ENCODE measurements around the gene TSPAN5. TPM values are rescaled to one million over a fixed set of nuclear protein-coding genes. Genes with fewer than 3 reads are reported as not detected.

Gene TSPAN5
- total RNA-seq, 5 donors from 2014 or later (not counting 1 experiment from before 2014, with no cell fraction given), result 9.6 to 12.4 (median 10.3) TPM

- no peak for DNase-seq
- POLR2A ChIA-PET, result interaction anchor here in 1 of 2 donors (0.7 kb wide), 1 partner anchor 153 kb away, joined by 3 read pairs; no protein-coding TSS in a partner anchor
- no peak overlapping the region for H3K4me3 Mint-ChIP-seq
- Histone ChIP-seq H3K36me3 (ENCODE audit: control insufficient read depth in 2 of 2, extremely low read depth in 1 of 2, insufficient read depth in 1 of 2, low read length in 1 of 2) (no peaks in the 10 kb centered on the region), H3K27ac (ENCODE audit: low read length) (no peak overlapping the region), H3K27me3 (replicated peaks in 1 of 2; ENCODE audit: control insufficient read depth in 2 of 2, extremely low read depth in 1 of 2, insufficient read depth in 2 of 2, low read length in 1 of 2) (no peaks in the 10 kb centered on the region), H3K9me3 (no peaks in the 10 kb centered on the region), H3K4me1 (ENCODE audit: control insufficient read depth in 1 of 2, extremely low read depth in 1 of 2, insufficient read depth in 2 of 2, low read length in 2 of 2) (peaks cover 4 to 18% of the 10 kb centered on the region in 2 experiments), H3K4me3 (ENCODE audit: control insufficient read depth in 1 of 2, extremely low read depth in 1 of 2, low read length in 1 of 2) (no peak overlapping the region)
- peaks cover 4% of the 10 kb centered on the region for H3K36me3 Mint-ChIP-seq
- ATAC-seq (replicated peaks in 1 of 4), result no peak
- WGBS (ENCODE audit: insufficient coverage), result no CpG with 5 or more reads among the region's 3 CpGs
- H3K27ac Mint-ChIP-seq, result no peak overlapping the region
- no peaks in the 10 kb centered on the region for H3K9me3 Mint-ChIP-seq
- peaks cover 65 to 72% (median 70%) of the 10 kb centered on the region in 3 donors for H3K4me1 Mint-ChIP-seq
- no peaks in the 10 kb centered on the region for H3K27me3 Mint-ChIP-seq
- CTCF ChIA-PET, result no interaction called here
Observed at GRCh38 chr4:98623126-98623802, 35.1 kb downstream of the TSPAN5 start.

- no peaks in the 10 kb centered on the region for H3K9me3 ChIP-seq
- H3K4me3 Mint-ChIP-seq, result no peak overlapping the region
- H3K27me3 ChIP-seq (replicated peaks in 1 of 2; ENCODE audit: control insufficient read depth in 2 of 2, extremely low read depth in 1 of 2, insufficient read depth in 2 of 2, low read length in 1 of 2), result no peaks in the 10 kb centered on the region
- no peaks in the 10 kb centered on the region for H3K36me3 Mint-ChIP-seq
- H3K27ac ChIP-seq (ENCODE audit: low read length), result no peak overlapping the region
- ATAC-seq (replicated peaks in 1 of 4) (peak in 1 of 4 experiments; percentile 45), DNase-seq (no peak)
- CTCF ChIA-PET, result no interaction called here
- peaks cover 4 to 20% of the 10 kb centered on the region in 2 experiments for H3K4me1 ChIP-seq (ENCODE audit: control insufficient read depth in 1 of 2, extremely low read depth in 1 of 2, insufficient read depth in 2 of 2, low read length in 2 of 2)
- 94% methylated on average over 8 of the region's 9 CpGs for WGBS (ENCODE audit: insufficient coverage)
- H3K36me3 ChIP-seq (ENCODE audit: control insufficient read depth in 2 of 2, extremely low read depth in 1 of 2, insufficient read depth in 1 of 2, low read length in 1 of 2), result no peaks in the 10 kb centered on the region
- H3K9me3 Mint-ChIP-seq, result no peaks in the 10 kb centered on the region
- no peak overlapping the region for H3K27ac Mint-ChIP-seq
- no peaks in the 10 kb centered on the region for H3K27me3 Mint-ChIP-seq
- H3K4me3 ChIP-seq (ENCODE audit: control insufficient read depth in 1 of 2, extremely low read depth in 1 of 2, low read length in 1 of 2), result no peak overlapping the region
- POLR2A ChIA-PET, result no interaction called here
- peaks cover 47 to 60% (median 54%) of the 10 kb centered on the region in 3 donors for H3K4me1 Mint-ChIP-seq
Observed at GRCh38 chr4:98620087-98620784, 38.2 kb downstream of the TSPAN5 start.

GRCh38 chr4:98619180-98619579, 39.2 kb downstream of the TSPAN5 start:
- no peak for DNase-seq
- 100% methylated on average over 1 of the region's 2 CpGs for WGBS (ENCODE audit: insufficient coverage)
- ChIA-PET CTCF (interaction anchor here in 1 of 2 donors (0.5 kb wide), 1 partner anchor 321 kb away, joined by 5 read pairs; no protein-coding TSS in a partner anchor), POLR2A (no interaction called here)
- H3K36me3 Mint-ChIP-seq, result no peaks in the 10 kb centered on the region
- Histone ChIP-seq H3K4me1 (ENCODE audit: control insufficient read depth in 1 of 2, extremely low read depth in 1 of 2, insufficient read depth in 2 of 2, low read length in 2 of 2) (peaks cover 4 to 18% of the 10 kb centered on the region in 2 experiments), H3K27me3 (replicated peaks in 1 of 2; ENCODE audit: control insufficient read depth in 2 of 2, extremely low read depth in 1 of 2, insufficient read depth in 2 of 2, low read length in 1 of 2) (no peaks in the 10 kb centered on the region), H3K36me3 (ENCODE audit: control insufficient read depth in 2 of 2, extremely low read depth in 1 of 2, insufficient read depth in 1 of 2, low read length in 1 of 2) (no peaks in the 10 kb centered on the region), H3K4me3 (ENCODE audit: control insufficient read depth in 1 of 2, extremely low read depth in 1 of 2, low read length in 1 of 2) (no peak overlapping the region), H3K9me3 (no peaks in the 10 kb centered on the region), H3K27ac (ENCODE audit: low read length) (no peak overlapping the region)
- H3K27me3 Mint-ChIP-seq, result no peaks in the 10 kb centered on the region
- no peak overlapping the region for H3K27ac Mint-ChIP-seq
- no peaks in the 10 kb centered on the region for H3K9me3 Mint-ChIP-seq
- peaks cover 36 to 56% (median 46%) of the 10 kb centered on the region in 3 donors for H3K4me1 Mint-ChIP-seq
- no peak overlapping the region for H3K4me3 Mint-ChIP-seq
- no peak for ATAC-seq (replicated peaks in 1 of 4)

- Histone ChIP-seq H3K36me3 (ENCODE audit: control insufficient read depth in 2 of 2, extremely low read depth in 1 of 2, insufficient read depth in 1 of 2, low read length in 1 of 2) (no peaks in the 10 kb centered on the region), H3K9me3 (no peaks in the 10 kb centered on the region), H3K27me3 (replicated peaks in 1 of 2; ENCODE audit: control insufficient read depth in 2 of 2, extremely low read depth in 1 of 2, insufficient read depth in 2 of 2, low read length in 1 of 2) (no peaks in the 10 kb centered on the region), H3K27ac (ENCODE audit: low read length) (no peak overlapping the region), H3K4me3 (ENCODE audit: control insufficient read depth in 1 of 2, extremely low read depth in 1 of 2, low read length in 1 of 2) (no peak overlapping the region), H3K4me1 (ENCODE audit: control insufficient read depth in 1 of 2, extremely low read depth in 1 of 2, insufficient read depth in 2 of 2, low read length in 2 of 2) (peaks cover 4 to 18% of the 10 kb centered on the region in 2 experiments)
- Mint-ChIP-seq H3K27me3 (no peaks in the 10 kb centered on the region), H3K4me3 (no peak overlapping the region), H3K36me3 (no peaks in the 10 kb centered on the region), H3K9me3 (no peaks in the 10 kb centered on the region), H3K4me1 (peaks cover 36 to 56% (median 44%) of the 10 kb centered on the region in 3 donors), H3K27ac (no peak overlapping the region)
- CTCF ChIA-PET, result interaction anchor here in 1 of 2 donors (0.5 to 0.8 kb wide), 2 partner anchors 12 to 322 kb away, joined by 3 to 5 read pairs; no protein-coding TSS in a partner anchor
- ATAC-seq (replicated peaks in 1 of 4), result no peak
- no CpG with 5 or more reads among the region's 3 CpGs for WGBS (ENCODE audit: insufficient coverage)
- no peak for DNase-seq
- POLR2A ChIA-PET, result no interaction called here
Observed at GRCh38 chr4:98618680-98619079, 39.7 kb downstream of the TSPAN5 start.

- H3K27me3 Mint-ChIP-seq, result no peaks in the 10 kb centered on the region
Observed at GRCh38 chr4:98617358-98618047, 40.9 kb downstream of the TSPAN5 start.

GRCh38 chr4:98615991-98616390, 42.4 kb downstream of the TSPAN5 start:
- H3K4me1 Mint-ChIP-seq, result peaks cover 49 to 61% (median 60%) of the 10 kb centered on the region in 3 donors
- H3K4me3 Mint-ChIP-seq, result no peak overlapping the region
- DNase-seq (no peak), ATAC-seq (replicated peaks in 1 of 4) (no peak)
- Histone ChIP-seq H3K9me3 (no peaks in the 10 kb centered on the region), H3K27me3 (replicated peaks in 1 of 2; ENCODE audit: control insufficient read depth in 2 of 2, extremely low read depth in 1 of 2, insufficient read depth in 2 of 2, low read length in 1 of 2) (no peaks in the 10 kb centered on the region), H3K4me3 (ENCODE audit: control insufficient read depth in 1 of 2, extremely low read depth in 1 of 2, low read length in 1 of 2) (no peak overlapping the region), H3K36me3 (ENCODE audit: control insufficient read depth in 2 of 2, extremely low read depth in 1 of 2, insufficient read depth in 1 of 2, low read length in 1 of 2) (no peaks in the 10 kb centered on the region), H3K4me1 (ENCODE audit: control insufficient read depth in 1 of 2, extremely low read depth in 1 of 2, insufficient read depth in 2 of 2, low read length in 2 of 2) (peaks cover 10 to 25% of the 10 kb centered on the region in 2 experiments), H3K27ac (ENCODE audit: low read length) (no peak overlapping the region)
- H3K27me3 Mint-ChIP-seq, result no peaks in the 10 kb centered on the region
- ChIA-PET POLR2A (interaction anchor here in 1 of 2 donors (0.6 kb wide), 1 partner anchor 137 kb away, joined by 4 read pairs; no protein-coding TSS in a partner anchor), CTCF (no interaction called here)
- no peaks in the 10 kb centered on the region for H3K36me3 Mint-ChIP-seq
- 100% methylated on average over 1 of the region's 3 CpGs for WGBS (ENCODE audit: insufficient coverage)
- no peak overlapping the region for H3K27ac Mint-ChIP-seq
- H3K9me3 Mint-ChIP-seq, result no peaks in the 10 kb centered on the region

More at GRCh38 chr4:98617358-98618047, 40.9 kb downstream of the TSPAN5 start:
- 70% methylated on average over 1 of the region's 2 CpGs for WGBS (ENCODE audit: insufficient coverage)
- H3K36me3 ChIP-seq (ENCODE audit: control insufficient read depth in 2 of 2, extremely low read depth in 1 of 2, insufficient read depth in 1 of 2, low read length in 1 of 2), result no peaks in the 10 kb centered on the region
- Mint-ChIP-seq H3K9me3 (no peaks in the 10 kb centered on the region), H3K36me3 (no peaks in the 10 kb centered on the region), H3K27ac (no peak overlapping the region), H3K4me3 (no peak overlapping the region), H3K4me1 (peaks cover 40 to 56% (median 48%) of the 10 kb centered on the region in 3 donors)
- H3K9me3 ChIP-seq, result no peaks in the 10 kb centered on the region
- H3K4me1 ChIP-seq (ENCODE audit: control insufficient read depth in 1 of 2, extremely low read depth in 1 of 2, insufficient read depth in 2 of 2, low read length in 2 of 2), result peaks cover 10 to 20% of the 10 kb centered on the region in 2 experiments
- no peaks in the 10 kb centered on the region for H3K27me3 ChIP-seq (replicated peaks in 1 of 2; ENCODE audit: control insufficient read depth in 2 of 2, extremely low read depth in 1 of 2, insufficient read depth in 2 of 2, low read length in 1 of 2)
- H3K4me3 ChIP-seq (ENCODE audit: control insufficient read depth in 1 of 2, extremely low read depth in 1 of 2, low read length in 1 of 2), result no peak overlapping the region
- ChIA-PET CTCF (interaction anchor here in 1 of 2 donors (0.7 kb wide), 1 partner anchor 17 kb away, joined by 3 read pairs; no protein-coding TSS in a partner anchor), POLR2A (interaction anchor here in 1 of 2 donors (0.7 kb wide), 1 partner anchor 267 kb away, joined by 6 read pairs; no protein-coding TSS in a partner anchor)
- ATAC-seq (replicated peaks in 1 of 4) (no peak), DNase-seq (no peak)
- no peak overlapping the region for H3K27ac ChIP-seq (ENCODE audit: low read length)

Data from T-cell (primary cell).